Activated naive CD8-positive, alpha-beta T cell treated with anti-CD3 and anti-CD28 coated beads for 36 hours (primary cell): ENCODE data around the gene MCF2L. TPM values are rescaled to one million over a fixed set of nuclear protein-coding genes. Genes with fewer than 3 reads are reported as not detected.

Source experiments
- DNase-seq: peaks from one replicate; pipeline ENCODE4 v3.0.0; 2021
- H3K27ac Mint-ChIP-seq: one replicate; pipeline ENCODE4 v1.8.0; 2022; ENCODE audit warnings: mild to moderate bottlenecking, moderate library complexity, mixed read lengths
- H3K27me3 Mint-ChIP-seq: one replicate; pipeline ENCODE4 v1.8.0; 2022; ENCODE audit warnings: mild to moderate bottlenecking, mixed read lengths
- H3K36me3 Mint-ChIP-seq: one replicate; pipeline ENCODE4 v1.8.0; 2021; ENCODE audit warnings: mild to moderate bottlenecking, mixed read lengths
- H3K4me1 Mint-ChIP-seq: one replicate; pipeline ENCODE4 v1.8.0; 2021; ENCODE audit warnings: mixed read lengths
- H3K4me3 Mint-ChIP-seq: one replicate; pipeline ENCODE4 v1.8.0; 2022; ENCODE audit warnings: mild to moderate bottlenecking, moderate library complexity, mixed read lengths
- H3K9me3 Mint-ChIP-seq: one replicate; pipeline ENCODE4 v1.8.0; 2022; ENCODE audit warnings: mixed read lengths
- total RNA-seq, 2 experiments: library from RNA; stranded (reverse); gene quantifications; one replicate each; pipeline ENCODE4 v1.2.3, GENCODE V29; 2021

The MCF2L gene
- total RNA-seq, 2 experiments from 2014 or later, result 9.3 to 10.7 TPM

GRCh38 chr13:113004126-113004525 is 35.1 kb downstream of the MCF2L start:
- Mint-ChIP-seq H3K27ac (no peak overlapping the region), H3K27me3 (peaks cover 10% of the 10 kb centered on the region), H3K9me3 (peaks cover 4% of the 10 kb centered on the region), H3K4me1 (peaks cover 18% of the 10 kb centered on the region), H3K36me3 (peaks cover 13% of the 10 kb centered on the region), H3K4me3 (no peak overlapping the region)
- no peak for DNase-seq

DNA sequence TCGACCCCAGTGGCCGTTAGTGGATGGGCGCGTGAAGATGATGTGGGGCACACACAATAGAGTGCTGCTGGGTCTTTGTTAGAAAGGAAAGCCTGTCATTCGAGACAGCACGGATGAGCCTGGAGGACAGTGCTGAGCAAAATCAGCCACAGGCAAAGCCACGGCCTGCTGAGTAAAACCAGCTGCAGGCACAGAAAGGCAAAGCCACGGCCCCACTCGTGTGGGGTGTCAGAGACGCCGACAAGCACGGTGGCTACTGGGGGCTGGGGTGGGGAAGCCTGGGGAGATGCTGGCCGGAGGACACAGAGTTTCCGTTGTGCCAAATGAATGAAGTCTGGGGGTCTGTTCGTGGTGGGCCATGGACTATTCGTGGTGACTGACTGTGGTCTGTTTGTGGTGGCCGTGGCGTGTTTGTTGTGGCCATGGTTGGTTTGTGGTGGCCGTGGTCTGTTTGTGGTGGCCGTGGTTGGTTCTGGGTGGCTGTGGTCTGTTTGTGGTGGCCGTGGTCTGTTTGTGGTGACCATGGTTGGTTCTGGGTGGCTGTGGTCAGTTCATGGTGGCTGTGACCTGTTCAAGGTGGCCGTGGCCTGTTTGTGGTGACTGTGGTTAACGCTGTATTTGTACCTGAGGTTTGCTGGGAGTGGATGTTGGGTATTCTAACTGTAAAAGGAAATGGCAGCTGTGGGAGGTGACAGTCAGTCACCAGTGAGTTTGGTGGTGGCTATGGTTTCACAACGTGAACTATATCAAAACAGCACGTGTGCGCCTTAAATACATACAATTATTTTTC is 36.3 kb downstream of the MCF2L start:
- peak overlapping the region; percentile 87 for H3K27ac Mint-ChIP-seq
- DNase-seq, result no peak
- peak overlapping the region; percentile 71 for H3K4me3 Mint-ChIP-seq
- H3K4me1 Mint-ChIP-seq, result peaks cover 13% of the 10 kb centered on the region
- peaks cover 4% of the 10 kb centered on the region for H3K9me3 Mint-ChIP-seq
- H3K36me3 Mint-ChIP-seq, result peaks cover 13% of the 10 kb centered on the region
- H3K27me3 Mint-ChIP-seq, result peaks cover 10% of the 10 kb centered on the region

DNA sequence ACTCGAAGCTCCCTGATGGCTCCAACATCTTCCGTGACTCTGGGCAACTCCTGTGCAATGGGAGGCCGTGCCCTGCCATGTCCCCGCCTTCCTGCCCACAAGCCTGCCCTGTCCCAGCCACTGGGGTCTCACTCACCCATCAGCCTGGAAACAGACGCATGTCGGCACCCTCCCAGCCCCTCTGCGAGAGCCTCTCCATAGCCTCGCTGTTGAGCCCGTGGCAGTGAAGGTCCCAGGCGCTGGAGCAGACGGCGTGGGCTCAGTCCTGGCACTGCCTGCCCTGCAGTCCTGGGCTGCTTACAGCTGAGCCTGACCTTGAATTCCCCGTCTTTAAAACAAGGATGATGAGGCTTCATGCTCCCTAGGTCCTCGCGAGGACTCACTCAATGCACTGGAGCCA is 37.0 kb downstream of the MCF2L start:
- Mint-ChIP-seq H3K9me3 (peaks cover 4% of the 10 kb centered on the region), H3K27me3 (peaks cover 10% of the 10 kb centered on the region)

DNA sequence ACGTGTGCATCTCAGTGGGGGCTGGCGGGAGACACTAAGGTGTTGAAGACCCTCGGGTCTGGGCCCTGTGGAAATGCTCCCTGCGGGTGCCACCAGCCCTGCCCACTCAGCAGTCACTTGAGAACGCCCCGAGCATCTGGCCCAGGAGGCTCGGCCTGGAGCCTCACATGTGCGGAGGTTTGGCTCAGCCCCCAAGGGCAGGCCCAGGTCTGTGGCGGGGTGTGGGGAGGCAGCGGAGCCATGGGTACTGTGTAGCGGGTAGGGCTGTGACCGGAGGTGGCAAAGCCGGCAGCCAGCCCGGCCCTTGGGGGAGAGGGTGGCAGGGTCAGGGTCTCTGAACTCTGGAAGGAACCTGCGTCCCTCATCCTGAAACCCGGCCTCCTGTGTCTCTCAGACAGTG is 37.6 kb downstream of the MCF2L start:
- peaks cover 10% of the 10 kb centered on the region for H3K27me3 Mint-ChIP-seq
- H3K36me3 Mint-ChIP-seq, result peaks cover 18% of the 10 kb centered on the region
- no peak overlapping the region for H3K27ac Mint-ChIP-seq
- H3K4me1 Mint-ChIP-seq, result peaks cover 10% of the 10 kb centered on the region
- DNase-seq, result no peak
- peaks cover 6% of the 10 kb centered on the region for H3K9me3 Mint-ChIP-seq
- H3K4me3 Mint-ChIP-seq, result no peak overlapping the region

More for the DNA sequence above, 37.0 kb downstream of the MCF2L start:
- Mint-ChIP-seq H3K4me3 (no peak overlapping the region), H3K36me3 (peaks cover 13% of the 10 kb centered on the region), H3K27ac (no peak overlapping the region), H3K4me1 (peaks cover 13% of the 10 kb centered on the region)
- DNase-seq, result no peak

GRCh38 chr13:113008851-113009250 is 39.8 kb downstream of the MCF2L start:
- Mint-ChIP-seq H3K27ac (no peak overlapping the region), H3K4me3 (no peak overlapping the region), H3K36me3 (peaks cover 18% of the 10 kb centered on the region), H3K9me3 (peaks cover 6% of the 10 kb centered on the region), H3K27me3 (peaks cover 10% of the 10 kb centered on the region), H3K4me1 (peaks cover 10% of the 10 kb centered on the region)
- no peak for DNase-seq

GRCh38 chr13:113009743-113010509 is 40.9 kb downstream of the MCF2L start:
- Mint-ChIP-seq H3K36me3 (peaks cover 12% of the 10 kb centered on the region), H3K4me3 (no peak overlapping the region), H3K9me3 (peaks cover 6% of the 10 kb centered on the region), H3K4me1 (peaks cover 10% of the 10 kb centered on the region), H3K27me3 (peaks cover 7% of the 10 kb centered on the region), H3K27ac (no peak overlapping the region)
- DNase-seq, result no peak

DNA sequence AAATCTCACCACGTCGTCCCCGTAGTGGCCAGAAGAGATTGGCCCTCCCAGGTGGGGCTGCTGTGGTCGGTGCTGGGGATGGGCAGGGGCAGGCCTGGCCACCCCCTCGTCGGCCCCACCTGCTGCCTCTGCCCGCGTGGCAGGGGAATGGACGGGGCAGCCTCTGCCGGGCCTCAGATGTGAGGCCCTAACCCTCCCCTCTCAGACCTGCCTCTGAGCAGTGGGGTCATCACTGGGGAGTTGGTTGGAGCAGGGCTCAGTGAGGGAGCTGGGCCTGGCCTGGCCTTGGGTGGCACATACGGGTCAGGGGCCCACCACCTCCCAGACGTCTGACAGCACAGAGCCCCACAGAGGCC is 41.5 kb downstream of the MCF2L start:
- H3K27ac Mint-ChIP-seq, result no peak overlapping the region
- peaks cover 6% of the 10 kb centered on the region for H3K4me1 Mint-ChIP-seq
- no peak overlapping the region for H3K4me3 Mint-ChIP-seq
- peaks cover 6% of the 10 kb centered on the region for H3K36me3 Mint-ChIP-seq
- peaks cover 2% of the 10 kb centered on the region for H3K27me3 Mint-ChIP-seq
- no peak for DNase-seq
- peaks cover 3% of the 10 kb centered on the region for H3K9me3 Mint-ChIP-seq

DNA sequence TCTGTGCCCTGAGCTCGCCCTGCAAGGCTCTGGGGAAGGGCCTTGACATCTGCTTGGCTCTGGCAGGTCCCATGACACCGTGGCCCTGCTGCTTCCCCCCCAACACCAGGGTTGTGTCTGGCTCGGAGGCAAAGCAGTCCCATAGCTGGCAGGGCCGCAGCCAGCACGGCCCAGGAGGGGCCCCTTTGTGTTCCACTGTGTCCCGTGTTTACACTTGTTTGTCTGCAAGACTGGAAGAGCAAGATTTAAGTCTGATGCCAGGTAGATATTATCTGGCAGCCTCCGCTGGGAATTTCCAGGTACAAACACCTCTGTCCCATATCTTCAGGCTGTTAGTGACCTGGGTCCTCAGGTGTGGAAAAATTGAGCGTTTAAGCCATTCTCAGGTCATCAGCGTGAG is 44.3 kb downstream of the MCF2L start:
- no peak overlapping the region for H3K4me3 Mint-ChIP-seq
- DNase-seq, result no peak

DNA sequence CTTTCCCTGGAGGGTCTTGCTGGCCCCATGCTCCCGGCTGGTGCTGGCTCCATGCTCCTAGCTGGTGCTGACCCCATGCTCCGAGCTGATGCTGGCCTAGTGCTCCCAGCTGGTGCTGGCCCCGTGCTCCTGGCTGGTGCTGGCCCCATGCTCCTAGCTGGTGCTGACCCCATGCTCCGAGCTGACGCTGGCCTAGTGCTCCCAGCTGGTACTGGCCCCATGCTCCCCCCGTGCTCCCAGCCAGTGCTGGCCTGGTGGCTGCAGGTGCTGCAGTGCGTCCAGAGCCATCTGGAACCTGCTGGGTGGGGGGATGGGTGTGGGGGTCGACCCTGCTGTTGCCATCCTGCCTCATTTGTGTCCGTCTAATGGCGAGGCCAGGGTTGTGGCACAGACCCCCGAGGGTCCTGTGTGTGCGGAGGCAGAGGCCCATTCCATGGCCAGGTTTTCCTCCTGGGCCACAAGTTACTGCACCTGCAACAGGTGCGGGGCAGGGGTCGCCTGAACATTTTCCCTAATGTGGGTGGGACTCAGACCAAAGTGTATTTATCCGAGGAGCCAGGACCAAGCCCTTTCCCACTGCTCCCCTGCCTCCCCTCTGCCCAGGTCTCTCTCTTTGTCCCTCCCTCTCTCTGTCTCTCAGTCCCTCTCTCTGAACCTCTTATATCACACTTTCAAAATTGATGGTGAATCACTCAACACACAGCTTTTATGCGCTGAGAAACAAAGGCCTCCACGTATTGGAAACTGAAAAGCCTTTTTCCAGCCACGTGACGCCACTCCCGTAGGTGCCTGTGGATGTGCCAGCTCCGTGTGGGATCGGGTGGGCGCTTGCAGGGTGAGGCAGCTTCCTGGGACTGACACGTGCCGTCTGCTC is 45.1 kb downstream of the MCF2L start:
- no peaks in the 10 kb centered on the region for H3K27me3 Mint-ChIP-seq
- peaks cover 6% of the 10 kb centered on the region for H3K36me3 Mint-ChIP-seq
- peaks cover 4% of the 10 kb centered on the region for H3K4me1 Mint-ChIP-seq
- H3K27ac Mint-ChIP-seq, result no peak overlapping the region
- peaks cover 2% of the 10 kb centered on the region for H3K9me3 Mint-ChIP-seq
- no peak overlapping the region for H3K4me3 Mint-ChIP-seq
- DNase-seq, result no peak

More for the DNA sequence above, 44.3 kb downstream of the MCF2L start:
- Mint-ChIP-seq H3K4me1 (peaks cover 4% of the 10 kb centered on the region), H3K27me3 (no peaks in the 10 kb centered on the region), H3K9me3 (peaks cover 2% of the 10 kb centered on the region), H3K27ac (no peak overlapping the region), H3K36me3 (peaks cover 6% of the 10 kb centered on the region)

DNA sequence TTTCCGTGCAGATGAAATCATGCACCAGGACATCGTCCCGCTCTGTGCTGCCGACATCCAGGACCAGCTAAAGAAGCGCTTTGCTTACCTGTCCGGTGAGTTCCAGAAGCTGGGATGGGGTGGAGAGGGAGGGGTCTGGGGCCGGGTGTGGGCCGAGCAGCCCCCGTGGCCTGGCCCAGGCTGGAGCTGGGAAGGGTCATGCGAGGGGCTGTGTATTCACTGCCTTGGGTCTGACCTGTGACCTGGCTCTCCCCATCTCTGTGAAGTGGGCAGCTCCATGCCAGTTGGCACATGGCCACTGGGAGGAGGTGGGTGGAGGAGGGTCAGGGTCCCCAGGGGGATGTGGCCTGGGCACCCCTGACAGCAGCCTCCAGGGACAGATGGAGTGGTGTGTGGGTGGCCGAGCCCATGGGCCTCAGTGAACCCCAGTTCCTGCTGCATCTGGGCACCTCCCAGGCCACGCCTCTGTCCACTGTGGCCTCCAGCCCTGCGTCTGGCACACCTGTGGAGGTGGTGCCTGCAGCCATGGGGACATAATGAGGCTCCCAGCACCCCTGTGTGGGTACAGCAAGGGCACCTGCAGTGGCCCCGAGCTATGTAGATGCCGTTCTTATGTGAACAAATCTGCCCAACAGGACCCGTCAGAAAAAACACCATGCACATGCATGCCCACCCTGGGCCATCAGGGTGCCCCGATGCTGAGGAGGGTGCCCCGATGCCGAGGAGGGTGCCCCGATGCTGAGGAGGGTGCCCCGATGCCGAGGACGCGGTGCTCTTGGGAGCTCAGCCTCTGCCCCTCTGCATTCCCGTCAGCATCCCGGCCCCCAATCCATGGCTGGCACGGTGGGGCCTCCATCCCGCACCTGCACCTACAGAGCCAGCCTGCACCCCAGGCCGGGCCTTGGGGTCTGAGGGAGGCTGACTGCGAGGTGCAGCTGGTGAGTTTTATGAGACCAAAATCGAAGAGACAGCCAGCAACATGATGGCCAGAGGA is 46.0 kb downstream of the MCF2L start:
- H3K4me3 Mint-ChIP-seq, result no peak overlapping the region
- peaks cover 4% of the 10 kb centered on the region for H3K4me1 Mint-ChIP-seq
- peaks cover 2% of the 10 kb centered on the region for H3K9me3 Mint-ChIP-seq
- H3K27me3 Mint-ChIP-seq, result no peaks in the 10 kb centered on the region
- no peak for DNase-seq
- H3K27ac Mint-ChIP-seq, result no peak overlapping the region
- peaks cover 6% of the 10 kb centered on the region for H3K36me3 Mint-ChIP-seq

GRCh38 chr13:113015826-113016525 is 47.0 kb downstream of the MCF2L start:
- no peak for DNase-seq
- Mint-ChIP-seq H3K27ac (no peak overlapping the region), H3K9me3 (peaks cover 2% of the 10 kb centered on the region), H3K4me1 (peaks cover 2% of the 10 kb centered on the region), H3K4me3 (no peak overlapping the region), H3K36me3 (peaks cover 6% of the 10 kb centered on the region), H3K27me3 (no peaks in the 10 kb centered on the region)

DNA sequence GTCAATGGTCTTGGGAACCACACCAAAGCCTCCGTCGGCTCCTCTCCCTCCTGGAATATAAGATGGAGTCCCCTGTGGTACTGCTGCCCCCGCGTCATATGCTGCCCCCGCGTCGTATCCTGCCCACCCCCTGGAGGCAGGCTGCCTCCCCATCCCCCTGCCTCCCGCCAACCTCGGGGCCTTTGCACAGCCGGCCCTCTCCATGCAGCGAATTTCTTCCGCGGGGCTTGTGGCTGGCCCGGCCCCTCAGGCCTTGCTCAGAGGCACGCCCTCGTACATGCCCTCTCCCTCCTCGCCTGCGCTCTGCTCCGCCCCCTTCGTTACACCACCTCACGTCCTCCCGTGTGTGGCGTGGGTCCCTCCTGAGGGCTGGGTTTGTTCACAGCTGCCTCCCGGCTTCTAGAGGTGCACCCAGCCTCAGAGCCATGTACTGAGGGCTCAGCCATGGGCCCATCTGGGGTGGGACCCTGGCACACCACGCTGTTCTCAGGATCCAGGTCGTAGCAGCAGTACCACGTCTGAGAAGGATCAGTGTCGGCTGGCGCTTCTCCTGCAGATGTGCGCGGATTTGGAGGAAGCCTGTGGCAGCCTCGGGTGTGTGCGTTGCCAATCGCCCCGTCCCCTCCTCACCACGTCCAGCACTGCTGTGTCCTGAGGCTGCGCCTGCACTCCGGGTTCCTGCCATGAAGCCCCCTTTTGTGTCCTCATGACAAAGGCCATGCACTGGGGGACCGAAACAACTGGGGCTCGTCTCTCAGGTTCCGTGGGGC is 47.7 kb downstream of the MCF2L start:
- H3K4me1 Mint-ChIP-seq, result no peaks in the 10 kb centered on the region
- H3K27ac Mint-ChIP-seq, result no peak overlapping the region
- H3K9me3 Mint-ChIP-seq, result no peaks in the 10 kb centered on the region
- H3K36me3 Mint-ChIP-seq, result peaks cover 1% of the 10 kb centered on the region
- H3K27me3 Mint-ChIP-seq, result no peaks in the 10 kb centered on the region
- no peak for DNase-seq
- H3K4me3 Mint-ChIP-seq, result no peak overlapping the region
